IMR-90 (cell line): ENCODE measurements around the gene RPUSD4. TPM values are rescaled to one million over a fixed set of nuclear protein-coding genes. Genes with fewer than 3 reads are reported as not detected.

Source experiments
- ATAC-seq: fragments of 200-7000 bp; cut with Tn5 transposase; 2 replicates; pipeline ENCODE4 v1.9.1; 2020; ENCODE audit warnings: low read depth, mild to moderate bottlenecking, moderate library complexity
- BruUV-seq: library from RNA; stranded (reverse); fragments of 400-500 nt; replicated peaks from 2 replicates; lab custom pipeline; 2021; lab: Mats Ljungman, UMichigan
- CTCF ChIA-PET: fragments of 300-600 bp; formaldehyde crosslinking; extraction: SDS; loops from one replicate; lab custom pipeline; 2021; ENCODE audit warnings: antibody characterized with exemption; lab: Yijun Ruan, JAX
- POLR2A ChIA-PET: fragments of 300-600 bp; sonication (Branson Sonifier 250); formaldehyde crosslinking; loops from one replicate; lab custom pipeline; 2022; ENCODE audit warnings: antibody characterized with exemption; ENCODE audit not compliant: unreplicated experiment; lab: Charles Lee
- DNase-seq: peaks from one replicate; pipeline ENCODE4 v3.0.0; 2013
- H2AFZ ChIP-seq: replicated peaks from 2 replicates; pipeline ENCODE3; 2013; ENCODE audit warnings: low read length, mild to moderate bottlenecking; ENCODE audit not compliant: poor library complexity
- H2AK5ac ChIP-seq: 2 replicates; pipeline ENCODE4 v1.6.1; 2013; ENCODE audit warnings: low read depth, low read length, inconsistent platforms
- H2AK9ac ChIP-seq: replicated peaks from 2 replicates; pipeline ENCODE3; 2013; ENCODE audit warnings: mild to moderate bottlenecking, low read depth, low read length, moderate library complexity; ENCODE audit not compliant: poor library complexity
- H2BK120ac ChIP-seq: 2 replicates; pipeline ENCODE4 v1.6.1; 2013; ENCODE audit warnings: low read depth, low read length, inconsistent platforms
- H2BK15ac ChIP-seq: 3 replicates; pipeline ENCODE4 v1.6.1; 2013; ENCODE audit warnings: low read depth, low read length, inconsistent platforms
- H2BK20ac ChIP-seq: 2 replicates; pipeline ENCODE4 v1.6.1; 2013; ENCODE audit warnings: low read depth, mild to moderate bottlenecking, inconsistent platforms, low read length, moderate library complexity
- H2BK5ac ChIP-seq: 2 replicates; pipeline ENCODE4 v1.6.1; 2013; ENCODE audit warnings: mild to moderate bottlenecking, low read depth, low read length, inconsistent platforms; ENCODE audit not compliant: poor library complexity, severe bottlenecking
- H3K14ac ChIP-seq: replicated peaks from 2 replicates; pipeline ENCODE4 v1.6.1; 2013; ENCODE audit warnings: low read depth, low read length, inconsistent platforms
- H3K18ac ChIP-seq: 2 replicates; pipeline ENCODE4 v1.6.1; 2013; ENCODE audit warnings: low read depth, low read length, control low read depth
- H3K23ac ChIP-seq: 2 replicates; pipeline ENCODE4 v1.6.1; 2013; ENCODE audit warnings: low read depth, low read length, inconsistent platforms
- H3K27ac ChIP-seq: 2 replicates; pipeline ENCODE4 v1.5.1; 2013; ENCODE audit warnings: mild to moderate bottlenecking, control low read depth, low read length; ENCODE audit not compliant: insufficient read depth
- H3K27me3 ChIP-seq: 2 replicates; pipeline ENCODE4 v1.6.1; 2013; ENCODE audit warnings: low read length; ENCODE audit not compliant: control insufficient read depth, insufficient read depth
- H3K36me3 ChIP-seq: 2 replicates; pipeline ENCODE4 v1.6.1; 2013; ENCODE audit warnings: low read length, mixed read lengths; ENCODE audit not compliant: control insufficient read depth, insufficient read depth
- H3K4ac ChIP-seq: 2 replicates; pipeline ENCODE4 v1.6.1; 2013; ENCODE audit warnings: low read depth, low read length, inconsistent platforms
- H3K4me1 ChIP-seq: 2 replicates; pipeline ENCODE4 v1.6.1; 2013; ENCODE audit warnings: low read length, mixed read lengths; ENCODE audit not compliant: control insufficient read depth, insufficient read depth
- H3K4me2 ChIP-seq: 2 replicates; pipeline ENCODE4 v1.6.1; 2013; ENCODE audit warnings: low read depth, mild to moderate bottlenecking, control low read depth, low read length, moderate library complexity
- H3K4me3 ChIP-seq: 2 replicates; pipeline ENCODE4 v1.5.1; 2013; ENCODE audit warnings: low read depth, mild to moderate bottlenecking, control low read depth, low read length, moderate library complexity; ENCODE audit not compliant: insufficient read depth
- H3K56ac ChIP-seq: 2 replicates; pipeline ENCODE4 v1.6.1; 2013; ENCODE audit warnings: low read length, inconsistent platforms; ENCODE audit not compliant: insufficient read depth; ENCODE audit errors: extremely low read depth
- H3K79me1 ChIP-seq, 2 experiments: 2 replicates each; pipeline ENCODE4 v1.6.1; 2013; ENCODE audit warnings: low read length in 2 of 2, inconsistent platforms in 1 of 2, low read depth in 1 of 2
- H3K9ac ChIP-seq: 2 replicates; pipeline ENCODE4 v1.6.1; 2013; ENCODE audit warnings: low read depth, low read length, control low read depth
- H3K9me1 ChIP-seq: 2 replicates; pipeline ENCODE4 v1.6.1; 2013; ENCODE audit warnings: low read length, inconsistent platforms; ENCODE audit not compliant: insufficient read depth
- H3K9me3 ChIP-seq: 2 replicates; pipeline ENCODE4 v1.6.1; 2013; ENCODE audit warnings: low read length; ENCODE audit not compliant: control insufficient read depth, insufficient read depth
- H4K20me1 ChIP-seq: 2 replicates; pipeline ENCODE4 v1.6.1; 2013; ENCODE audit warnings: low read length, inconsistent platforms; ENCODE audit not compliant: insufficient read depth
- H4K5ac ChIP-seq: 2 replicates; pipeline ENCODE4 v1.6.1; 2013; ENCODE audit warnings: mild to moderate bottlenecking, low read depth, low read length, control low read depth
- H4K8ac ChIP-seq, 2 experiments: 2 replicates each; pipeline ENCODE4 v1.6.1; 2013; ENCODE audit warnings: low read depth in 2 of 2, low read length in 2 of 2, control low read depth in 1 of 2, inconsistent platforms in 1 of 2
- H4K91ac ChIP-seq: 2 replicates; pipeline ENCODE4 v1.6.1; 2013; ENCODE audit warnings: low read depth, low read length, inconsistent platforms; ENCODE audit not compliant: insufficient read depth
- CEBPB ChIP-seq: IDR thresholded peaks from 2 replicates; pipeline ENCODE4 v1.6.1; 2012; ENCODE audit warnings: low read depth, low read length, improper control_type of control experiment
- MAFK ChIP-seq: IDR thresholded peaks from 2 replicates; pipeline ENCODE4 v1.6.1; 2012; ENCODE audit warnings: low read depth, low read length, improper control_type of control experiment
- MAZ ChIP-seq: IDR thresholded peaks from 2 replicates; pipeline ENCODE4 v1.6.1; 2012; ENCODE audit warnings: low read depth, mild to moderate bottlenecking, low read length, improper control_type of control experiment, moderate library complexity, borderline replicate concordance
- NFE2L2 ChIP-seq: fragments of 150-350 bp; IDR thresholded peaks from 2 replicates; pipeline ENCODE4 v1.6.1; 2016; ENCODE audit warnings: low read depth, mild to moderate bottlenecking, low read length
- RAD21 ChIP-seq: IDR thresholded peaks from 2 replicates; pipeline ENCODE4 v1.6.1; 2012; ENCODE audit warnings: low read length, improper control_type of control experiment
- RFX5 ChIP-seq: IDR thresholded peaks from 2 replicates; pipeline ENCODE4 v1.8.0; 2012; ENCODE audit warnings: low read depth, mild to moderate bottlenecking, low read length, moderate library complexity
- WGBS, 2 experiments: methylation state at CpG; one replicate each; pipeline versions ENCODE4 v1.1.5 to v1.1.7; 2013; ENCODE audit warnings: missing lambda C conversion rate in 2 of 2; ENCODE audit not compliant: insufficient read length in 1 of 2; ENCODE audit errors: extremely low coverage in 2 of 2; 5-methylcytosine and 5-hydroxymethylcytosine counted together
- dilution Hi-C: fragments of 300-500 bp; cut with HindIII; formaldehyde crosslinking; loops from one replicate; pipeline ENCODE4 v1.14.3; 2018; ENCODE audit warnings: low sequenced_read_pairs; ENCODE audit not compliant: unreplicated experiment
- in situ Hi-C: fragments of 300-500 bp; cut with MboI; formaldehyde crosslinking; loops from 3 replicates; pipeline ENCODE4 v1.14.3; 2019; ENCODE audit warnings: low sequenced_read_pairs, inconsistent platforms, mixed read lengths
- intact Hi-C: fragments of 100-400 bp; cut with micrococcal nuclease; formaldehyde crosslinking; loops from 2 replicates; pipeline ENCODE4 v1.10.0; 2022
- polyA plus RNA-seq, 3 experiments: library from polyadenylated mRNA; depleted of rRNA; stranded (reverse); fragments of >200 nt; gene quantifications; 2 replicates each; pipeline ENCODE4 v1.2.3, GENCODE V29; 2012; ENCODE audit warnings: low replicate concordance in 1 of 3
- total RNA-seq: library from RNA; depleted of rRNA; stranded (reverse); fragments of >200 nt; gene quantifications from 2 replicates; pipeline ENCODE4 v1.2.3, GENCODE V29; 2012
- TF ChIP-seq, protein P1 (sequence below): fragments of 150-350 bp; IDR thresholded peaks from 2 replicates; pipeline ENCODE4 v1.6.1; 2017; ENCODE audit warnings: mild to moderate bottlenecking, antibody characterized with exemption, low read length, low read depth
- TF ChIP-seq, protein P2 (sequence below): fragments of 150-350 bp; IDR thresholded peaks from 2 replicates; pipeline ENCODE4 v1.6.1; 2016; ENCODE audit warnings: low read depth, mild to moderate bottlenecking, low read length, moderate library complexity, borderline replicate concordance

RPUSD4 gene
- total and polyA plus RNA-seq, 2 of the 4 experiments (the other 2 are of a cell fraction): 22.1 to 30.6 TPM

DNA sequence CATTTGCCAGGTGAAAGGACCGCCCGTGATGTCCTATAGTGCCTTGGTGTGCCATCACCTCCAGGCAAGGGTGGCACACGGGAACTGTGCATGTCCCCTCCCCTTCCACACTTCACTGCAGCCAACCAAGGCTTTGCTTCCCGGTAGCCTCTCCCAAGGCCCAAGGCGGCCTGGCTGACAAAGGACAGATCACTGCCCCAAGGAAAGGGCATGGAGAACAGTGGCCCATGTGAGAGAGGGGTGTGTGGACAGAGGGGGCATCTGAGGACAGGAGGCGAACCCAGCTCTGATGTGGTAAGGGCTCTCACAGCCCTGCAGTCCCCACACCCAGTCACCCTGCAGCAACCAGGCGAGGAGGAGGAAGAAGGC lies 50.4 kb downstream of the RPUSD4 start:
- Histone ChIP-seq H3K4me3 (no peak overlapping the region), H2BK120ac (no peak overlapping the region), H3K4me2 (no peak overlapping the region), H3K9ac (no peak overlapping the region), H3K4me1 (peaks cover 14% of the 10 kb centered on the region), H3K27ac (no peak overlapping the region), H3K9me3 (no peaks in the 10 kb centered on the region), H2BK20ac (no peak overlapping the region), H3K4ac (no peak overlapping the region), H3K14ac (no peak overlapping the region), H4K8ac (no peak overlapping the region), H4K20me1 (no peaks in the 10 kb centered on the region), H3K36me3 (no peaks in the 10 kb centered on the region), H3K27me3 (peaks cover 25% of the 10 kb centered on the region), H2AFZ (peak overlapping the region; percentile 47), H2BK5ac (no peak overlapping the region), H2AK5ac (0 out of 2 replicates have a peak overlapping the region, but pooled peaks have one; percentile 11), H2BK15ac (no peak overlapping the region), H3K9me1 (peaks cover 2% of the 10 kb centered on the region; the same call in 1 of the 2 replicates), H3K56ac (no peak overlapping the region), H3K18ac (no peak overlapping the region), H4K91ac (no peak overlapping the region), H3K79me1 (no peaks in the 10 kb centered on the region), H4K5ac (no peak overlapping the region), H3K23ac (no peak overlapping the region), H2AK9ac (peak overlapping the region; percentile 75)
- DNase-seq (no peak), ATAC-seq (no peak)
- in situ Hi-C loops (no loop called here), dilution Hi-C loops (no loop called here), intact Hi-C loops (no loop called here)
- no TSS peak for BruUV-seq
- no CpG with 5 or more reads among the region's 7 CpGs for WGBS, 2 experiments
- TF ChIP-seq, protein P1, sequence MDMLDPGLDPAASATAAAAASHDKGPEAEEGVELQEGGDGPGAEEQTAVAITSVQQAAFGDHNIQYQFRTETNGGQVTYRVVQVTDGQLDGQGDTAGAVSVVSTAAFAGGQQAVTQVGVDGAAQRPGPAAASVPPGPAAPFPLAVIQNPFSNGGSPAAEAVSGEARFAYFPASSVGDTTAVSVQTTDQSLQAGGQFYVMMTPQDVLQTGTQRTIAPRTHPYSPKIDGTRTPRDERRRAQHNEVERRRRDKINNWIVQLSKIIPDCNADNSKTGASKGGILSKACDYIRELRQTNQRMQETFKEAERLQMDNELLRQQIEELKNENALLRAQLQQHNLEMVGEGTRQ: no peak
- TF ChIP-seq CEBPB: no peak
- TF ChIP-seq MAZ: no peak
- TF ChIP-seq, protein P2, sequence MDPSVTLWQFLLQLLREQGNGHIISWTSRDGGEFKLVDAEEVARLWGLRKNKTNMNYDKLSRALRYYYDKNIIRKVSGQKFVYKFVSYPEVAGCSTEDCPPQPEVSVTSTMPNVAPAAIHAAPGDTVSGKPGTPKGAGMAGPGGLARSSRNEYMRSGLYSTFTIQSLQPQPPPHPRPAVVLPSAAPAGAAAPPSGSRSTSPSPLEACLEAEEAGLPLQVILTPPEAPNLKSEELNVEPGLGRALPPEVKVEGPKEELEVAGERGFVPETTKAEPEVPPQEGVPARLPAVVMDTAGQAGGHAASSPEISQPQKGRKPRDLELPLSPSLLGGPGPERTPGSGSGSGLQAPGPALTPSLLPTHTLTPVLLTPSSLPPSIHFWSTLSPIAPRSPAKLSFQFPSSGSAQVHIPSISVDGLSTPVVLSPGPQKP: no peak
- TF ChIP-seq RFX5: no peak
- TF ChIP-seq NFE2L2: no peak
- no peak for TF ChIP-seq RAD21
- no peak for TF ChIP-seq MAFK
- ChIA-PET CTCF (no interaction called here), POLR2A (no interaction called here)
